Stimulated activated naive CD4-positive, alpha-beta T cell (primary cell): ENCODE measurements around the gene LIPH.

Experiments used
- DNase-seq, 6 experiments: peaks; one replicate each; lab custom pipeline; 2025; lab: John Stamatoyannopoulos, UW

Gene LIPH

DNA sequence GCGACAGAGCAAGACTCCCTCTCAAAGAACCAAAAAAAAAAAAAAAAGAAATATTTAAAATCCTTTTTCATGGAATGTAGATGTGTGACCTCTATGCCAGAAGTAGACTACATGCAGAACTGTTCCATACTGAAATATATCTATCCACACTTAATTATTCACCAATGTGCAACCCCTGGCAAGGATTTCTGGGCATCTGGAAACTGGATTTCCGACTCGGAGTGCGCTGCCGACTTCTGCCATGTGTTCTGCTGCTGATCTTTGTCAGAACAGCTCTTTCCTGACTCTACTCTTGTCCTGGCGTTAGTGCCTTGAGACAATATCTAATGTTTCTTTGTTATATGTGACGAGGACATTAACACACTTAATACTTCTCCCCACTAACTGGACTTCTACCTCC is 11.7 kb downstream of the LIPH start:
- DNase-seq = no peak

DNA sequence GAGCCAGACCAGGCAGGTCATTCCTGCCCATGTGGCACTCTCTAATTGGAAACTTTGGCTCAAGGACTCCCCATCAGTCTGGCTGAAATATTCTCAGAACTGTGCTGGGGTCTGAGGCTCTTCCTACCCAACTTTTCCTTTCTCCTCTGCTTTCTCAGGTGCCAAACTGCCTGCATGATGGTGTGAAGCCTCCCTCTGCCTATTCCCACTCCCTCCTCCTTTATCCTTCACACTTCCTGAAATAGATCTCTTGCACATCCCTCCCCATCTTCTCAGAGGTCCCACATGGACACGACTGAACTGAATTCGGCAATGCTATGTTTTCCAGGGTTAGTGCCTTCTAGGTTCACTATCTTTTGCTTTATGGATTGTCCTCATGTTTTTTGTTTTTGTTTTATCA is 12.5 kb downstream of the LIPH start:
- DNase-seq = no peak

GRCh38 chr3:185537369-185537970 is 14.9 kb downstream of the LIPH start:
- DNase-seq = no peak

DNA sequence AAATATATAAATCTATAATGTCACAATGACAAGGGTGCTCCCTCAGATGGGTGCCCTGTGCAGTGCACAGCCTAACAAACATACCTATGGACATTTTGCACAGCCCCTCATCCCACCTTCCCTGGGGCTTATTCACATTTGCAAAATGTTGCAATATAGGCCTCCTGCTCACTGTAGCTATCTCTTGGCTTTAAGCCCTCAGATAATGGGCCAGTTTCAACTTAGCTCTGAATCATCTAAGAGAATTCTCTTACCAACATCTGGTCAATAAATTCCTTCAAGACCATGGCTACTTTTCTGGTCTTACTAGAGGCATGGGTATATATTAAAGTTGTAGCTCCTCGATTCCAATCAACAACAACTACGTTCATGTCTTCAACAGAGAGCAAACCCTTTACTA is 17.9 kb downstream of the LIPH start:
- DNase-seq = no peak

DNA sequence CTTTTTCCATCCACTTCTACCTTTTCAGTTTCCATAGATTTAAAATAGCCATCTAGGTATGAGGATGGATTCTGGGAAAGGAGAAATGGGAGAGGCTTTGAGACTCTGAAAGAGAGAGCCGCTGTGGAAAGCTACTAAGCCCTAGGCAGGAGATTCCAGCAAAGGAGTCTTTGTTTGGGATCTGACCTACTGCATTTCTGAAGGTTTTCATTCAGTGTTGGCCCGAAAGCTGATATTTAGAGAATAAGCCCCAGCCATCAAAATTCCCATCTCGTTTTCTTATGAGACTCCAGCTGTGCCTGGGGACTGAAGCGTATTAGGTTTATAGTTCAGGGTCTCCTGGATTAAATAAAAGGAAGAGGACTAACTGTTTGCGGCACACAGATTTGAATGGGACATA is 19.5 kb downstream of the LIPH start:
- DNase-seq = no peak

DNA sequence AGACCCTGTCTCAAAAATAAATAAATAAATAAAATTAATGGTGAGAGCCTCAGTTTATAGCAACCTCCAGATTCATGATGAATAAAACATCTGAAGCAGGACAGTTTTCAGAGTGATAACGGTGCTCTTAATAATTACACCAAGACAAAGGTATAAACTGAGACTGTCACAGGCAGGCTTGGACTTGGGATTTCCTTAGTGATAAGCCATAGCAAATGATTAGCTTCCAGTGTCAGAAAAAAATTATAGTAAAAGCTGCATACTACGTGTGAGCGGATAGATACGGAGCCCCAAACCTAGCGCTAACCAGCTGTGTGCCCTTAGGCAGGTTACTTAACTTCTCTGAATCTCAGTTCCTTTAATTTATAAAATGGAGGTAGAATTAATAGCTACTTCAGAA is 21.5 kb downstream of the LIPH start:
- DNase-seq = no peak

DNA sequence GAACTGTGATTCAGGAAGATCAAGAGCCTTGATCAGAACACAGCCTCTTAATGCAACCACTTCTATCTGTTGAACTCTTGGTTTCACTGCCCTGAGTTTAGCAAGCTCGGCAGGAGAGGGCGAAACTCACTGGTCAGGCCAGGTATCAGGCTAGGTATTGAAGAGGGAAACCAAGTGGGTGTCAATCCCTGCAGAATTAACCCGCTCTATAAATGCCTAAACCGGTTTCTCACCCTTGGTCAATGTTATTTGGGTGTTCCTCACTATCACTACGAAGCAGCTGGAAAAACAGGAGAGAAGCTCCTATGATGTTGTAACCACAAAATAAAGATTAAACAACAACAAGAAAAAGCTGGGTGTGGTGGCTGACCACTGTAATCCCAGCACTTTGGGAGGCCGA is 23.9 kb downstream of the LIPH start:
- DNase-seq = no peak

DNA sequence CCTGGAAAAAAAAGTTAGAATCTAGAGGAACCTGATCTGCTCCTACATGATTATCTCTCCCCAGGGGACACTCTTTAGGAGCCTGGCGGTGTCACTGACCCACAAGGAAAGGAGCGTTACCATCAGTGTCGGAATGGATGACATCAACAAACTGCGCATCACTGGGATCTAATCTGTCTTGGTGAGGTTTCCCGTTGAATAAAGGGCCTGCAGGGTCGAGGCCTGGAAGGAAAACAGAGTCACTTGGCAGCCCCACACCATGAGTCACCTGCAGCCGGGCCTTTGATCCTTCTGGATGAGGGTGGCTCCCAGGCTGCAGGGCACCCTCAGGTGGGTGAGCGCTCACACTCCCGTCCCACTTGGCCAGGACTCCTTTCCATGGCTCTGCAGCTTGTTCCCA is 25.0 kb downstream of the LIPH start:
- DNase-seq = no peak

- no peak for DNase-seq
Observed at GRCh38 chr3:185526349-185526951, 25.9 kb downstream of the LIPH start.

DNA sequence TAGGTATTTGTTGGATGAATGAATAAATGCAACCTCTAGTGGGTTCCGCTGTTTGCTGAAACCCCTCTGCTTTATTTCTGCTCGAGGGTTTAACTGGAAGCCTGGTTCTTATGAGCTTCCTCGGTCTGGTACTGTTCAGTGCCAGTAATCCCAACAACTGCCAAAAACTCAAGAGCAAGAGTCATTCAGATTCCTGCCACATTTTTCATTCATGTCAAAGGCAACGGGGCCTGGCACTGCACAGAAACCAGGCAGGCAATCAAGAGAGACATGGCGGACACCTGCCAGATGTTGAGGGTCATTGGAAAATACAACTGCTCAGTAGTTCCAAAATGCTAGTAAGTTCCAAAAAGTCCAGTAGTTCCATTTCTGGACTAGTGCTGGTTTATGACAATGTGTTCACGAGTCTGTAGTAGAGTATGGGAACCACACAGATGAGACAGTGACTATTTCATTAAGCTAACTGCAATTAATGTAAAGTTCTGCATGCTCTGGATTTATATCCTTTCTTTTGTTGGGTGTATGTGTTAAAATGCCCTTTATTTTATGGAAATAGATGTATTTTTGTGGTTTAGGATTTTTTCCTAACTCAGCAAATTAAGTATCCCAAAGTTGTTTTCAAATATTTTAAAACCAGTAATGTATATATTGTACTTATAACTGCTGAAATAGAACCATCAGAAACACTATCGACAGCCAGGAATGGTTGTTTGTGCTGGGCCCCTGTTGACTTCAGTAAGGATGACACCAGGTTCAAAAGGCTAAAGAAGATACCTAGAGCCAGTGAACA is 30.8 kb downstream of the LIPH start:
- no peak for DNase-seq

GRCh38 chr3:185519021-185519420 is 33.4 kb downstream of the LIPH start:
- no peak for DNase-seq

DNA sequence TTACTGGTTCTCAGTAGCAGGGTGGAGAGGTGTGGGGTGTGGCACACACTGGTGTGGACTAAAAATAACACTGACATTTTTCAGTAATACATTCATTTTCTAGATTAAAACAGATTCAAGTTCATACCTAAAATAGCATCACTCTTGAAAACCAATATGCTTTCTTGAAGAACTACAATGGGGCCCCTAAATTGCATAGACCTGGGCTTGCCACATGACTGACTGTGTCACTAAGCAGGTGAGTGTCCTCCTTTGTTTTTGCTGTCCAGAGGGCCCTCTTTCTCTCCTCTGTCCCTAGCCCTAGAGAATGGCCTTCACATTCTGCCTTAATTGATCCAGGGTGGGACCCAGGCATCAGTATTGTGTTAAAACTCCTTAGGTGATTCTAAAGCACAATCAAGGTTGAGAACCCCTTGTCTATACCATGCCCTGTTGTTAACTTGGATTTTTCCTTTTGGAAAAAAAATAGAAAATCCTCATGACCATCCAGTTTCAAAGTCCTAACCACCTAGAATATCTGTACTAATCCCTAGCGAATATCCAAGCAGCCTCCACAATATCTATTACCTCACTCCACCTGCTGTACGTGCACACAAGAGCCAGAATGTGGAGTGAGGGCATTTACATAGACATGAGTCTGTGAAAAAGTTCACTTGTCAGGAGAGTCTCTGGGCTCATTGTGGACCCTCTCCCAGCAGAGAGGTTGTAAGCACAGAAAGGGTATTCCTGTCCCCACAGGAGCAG is 34.8 kb downstream of the LIPH start:
- DNase-seq = no peak

GRCh38 chr3:185511711-185512110 is 40.7 kb downstream of the LIPH start:
- no peak for DNase-seq

- no peak for DNase-seq
Observed at GRCh38 chr3:185508335-185508991, 43.9 kb downstream of the LIPH start.

GRCh38 chr3:185507883-185508282 is 44.5 kb downstream of the LIPH start:
- DNase-seq = no peak

DNA sequence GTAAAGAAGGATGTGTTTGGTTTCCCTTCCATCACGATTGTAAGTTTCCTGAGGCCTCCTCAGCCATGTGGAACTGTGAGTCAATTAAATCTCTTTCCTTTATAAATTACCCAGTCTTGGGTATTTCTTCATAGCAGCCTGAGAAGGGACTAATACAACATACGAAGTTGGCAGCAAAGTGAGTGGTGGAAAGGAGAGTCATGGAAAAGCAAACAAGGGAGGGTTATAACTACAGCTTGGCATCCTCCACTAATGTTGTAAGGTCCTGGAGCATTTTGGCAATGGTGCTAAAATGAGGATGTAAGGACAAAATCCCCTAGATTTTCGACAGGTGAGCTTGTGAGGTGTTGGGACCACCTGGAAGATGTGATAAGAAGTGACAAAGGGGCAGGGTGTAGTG is 47.8 kb downstream of the LIPH start:
- DNase-seq = no peak

GRCh38 chr3:185503521-185503920 is 48.9 kb downstream of the LIPH start:
- DNase-seq = no peak

- no peak for DNase-seq
Observed at GRCh38 chr3:185502987-185503386, 49.4 kb downstream of the LIPH start.

- DNase-seq = peak; percentile 78 to 91 (median 84)
Observed at GRCh38 chr3:185498503-185499396, 53.6 kb downstream of the LIPH start, which contains the start of gene TMEM41A. Gene TMEM41A (minus strand): TSS chr3:185499035. CDS start chr3:185498961, 74 bp downstream.

- DNase-seq = no peak
Observed at GRCh38 chr3:185490241-185490640, 62.1 kb downstream of the LIPH start.

DNA sequence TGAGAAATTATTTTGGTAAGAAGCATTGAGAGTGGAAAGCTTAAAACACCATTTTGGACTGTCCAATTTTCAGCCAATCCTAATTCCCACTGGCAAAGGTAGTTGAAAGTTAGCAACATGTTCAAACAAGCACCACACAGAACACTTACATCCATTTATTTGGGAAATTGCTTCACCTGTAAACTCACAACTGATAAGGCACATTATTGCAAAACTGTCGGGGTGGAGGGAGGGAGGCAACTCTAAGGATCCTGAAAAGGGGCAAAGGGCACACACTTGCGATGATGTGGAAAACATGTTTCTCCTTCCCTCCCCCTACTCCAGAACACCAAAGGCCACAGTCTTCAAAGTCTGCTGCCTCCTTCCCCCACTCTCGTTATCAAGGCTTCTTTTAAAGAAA is 62.9 kb downstream of the LIPH start:
- no peak for DNase-seq
